Breast epithelium (tissue), 3 donors: Measurements from ENCODE around the gene MS4A3.

ENCODE experiments used
- CTCF ChIP-seq, 3 donors: fragments of 450-650 bp; IDR thresholded peaks; one replicate each; pipeline ENCODE4 v1.5.1; 2016 to 2017; ENCODE audit warnings: antibody characterized with exemption in 3 of 3, mild to moderate bottlenecking in 3 of 3, moderate library complexity in 3 of 3
- POLR2AphosphoS5 ChIP-seq, 3 donors: sonication (generic); formaldehyde crosslinking; IDR thresholded peaks; one replicate each; pipeline ENCODE4 v1.6.1; 2017; ENCODE audit warnings: antibody characterized with exemption in 3 of 3

- TF ChIP-seq CTCF (IDR thresholded peaks at IDR 0.05) (no peak), POLR2AphosphoS5 (IDR thresholded peaks at IDR 0.05) (no peak)
These were observed 24.1 kb downstream of the MS4A3 start for GRCh38 chr11:60080535-60080934.
